HFFc6 (cell line): ENCODE results near the gene LIN9. TPM values are rescaled to one million over a fixed set of nuclear protein-coding genes. Genes with fewer than 3 reads are reported as not detected.

ENCODE experiments used
- DNase-seq: peaks from one replicate; pipeline ENCODE4 v3.0.0-alpha.2; 2018
- H3K27ac Mint-ChIP-seq: 2 replicates; pipeline ENCODE4 v1.8.0; 2020; ENCODE audit warnings: mild to moderate bottlenecking, mixed read lengths
- H3K27me3 Mint-ChIP-seq: 2 replicates; pipeline ENCODE4 v1.8.0; 2021; ENCODE audit warnings: mild to moderate bottlenecking, moderate library complexity, mixed read lengths; ENCODE audit not compliant: insufficient read depth
- H3K36me3 Mint-ChIP-seq: 2 replicates; pipeline ENCODE4 v1.8.0; 2021; ENCODE audit warnings: low read depth, mixed read lengths
- H3K4me1 Mint-ChIP-seq: 2 replicates; pipeline ENCODE4 v1.8.0; 2020; ENCODE audit warnings: low read depth, mixed read lengths
- H3K4me3 Mint-ChIP-seq: 2 replicates; pipeline ENCODE4 v1.8.0; 2020; ENCODE audit warnings: mild to moderate bottlenecking, moderate library complexity, mixed read lengths
- H3K9me3 Mint-ChIP-seq: 2 replicates; pipeline ENCODE4 v1.8.0; 2020; ENCODE audit warnings: mild to moderate bottlenecking, mixed read lengths
- long read RNA-seq: library from polyadenylated mRNA; unstranded; transcript quantifications from one replicate; pipeline ENCODE4 v2.0.0, GENCODE V29; 2019
- total RNA-seq, 6 experiments: library from RNA; stranded (reverse); fragmentation: NEBNext Ultra II Directional; extraction: Animal tissue kit (Norgen Biotek cat#: 25700); gene quantifications; 2 replicates in 1 of 6; 3 replicates in 5 of 6; pipeline ENCODE4 v1.2.3, GENCODE V29; 2021
- TF ChIP-seq, protein P1 (sequence below): fragments of 200-600 bp; sonication (generic); IDR thresholded peaks from 2 replicates; pipeline ENCODE4 v1.5.0; 2021; ENCODE audit warnings: antibody characterized with exemption, mild to moderate bottlenecking

The LIN9 gene, protein sequence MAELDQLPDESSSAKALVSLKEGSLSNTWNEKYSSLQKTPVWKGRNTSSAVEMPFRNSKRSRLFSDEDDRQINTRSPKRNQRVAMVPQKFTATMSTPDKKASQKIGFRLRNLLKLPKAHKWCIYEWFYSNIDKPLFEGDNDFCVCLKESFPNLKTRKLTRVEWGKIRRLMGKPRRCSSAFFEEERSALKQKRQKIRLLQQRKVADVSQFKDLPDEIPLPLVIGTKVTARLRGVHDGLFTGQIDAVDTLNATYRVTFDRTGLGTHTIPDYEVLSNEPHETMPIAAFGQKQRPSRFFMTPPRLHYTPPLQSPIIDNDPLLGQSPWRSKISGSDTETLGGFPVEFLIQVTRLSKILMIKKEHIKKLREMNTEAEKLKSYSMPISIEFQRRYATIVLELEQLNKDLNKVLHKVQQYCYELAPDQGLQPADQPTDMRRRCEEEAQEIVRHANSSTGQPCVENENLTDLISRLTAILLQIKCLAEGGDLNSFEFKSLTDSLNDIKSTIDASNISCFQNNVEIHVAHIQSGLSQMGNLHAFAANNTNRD
- 1 to 10 TPM; 3.6 to 5.2 (median 4.5) TPM for total RNA-seq
- long read RNA-seq, partial matches to known transcripts: 1 of 6 reads
- long read RNA-seq, other reads (novel, unspliced or antisense): 3 of 6 reads

DNA sequence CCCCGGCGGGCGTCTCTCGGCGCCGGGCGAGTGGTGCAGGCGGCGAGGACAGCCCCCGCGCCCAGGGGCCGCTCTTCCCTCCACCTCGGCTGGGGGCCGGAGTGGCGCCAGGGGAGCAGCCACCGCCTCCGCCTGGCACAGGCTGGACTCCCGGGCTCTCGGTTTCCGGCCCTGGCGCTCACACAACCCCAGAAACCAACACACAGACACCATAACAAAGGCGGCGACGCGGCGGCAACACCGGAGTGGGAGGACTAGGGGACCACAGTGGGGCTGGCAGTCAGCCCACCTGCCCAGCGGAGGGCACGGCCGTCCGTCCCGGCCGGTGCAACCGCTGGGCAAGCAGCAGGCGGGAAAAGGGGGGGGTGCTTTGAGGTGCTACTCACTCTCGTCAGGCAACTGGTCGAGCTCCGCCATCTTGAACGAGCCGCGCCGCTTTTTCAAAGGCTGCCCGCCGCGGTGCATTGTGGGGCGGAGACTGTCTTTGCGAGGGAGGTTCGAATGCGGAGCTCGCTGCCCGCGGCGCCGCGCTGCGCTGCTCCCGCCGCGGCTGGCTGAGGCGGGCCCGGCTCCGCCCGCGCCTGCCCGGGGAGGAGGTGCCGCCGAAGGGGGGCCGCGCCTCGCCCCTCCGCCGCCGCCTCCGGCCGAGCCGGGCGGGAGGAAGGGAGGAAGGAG, at the start of gene LIN9:
TSS of gene LIN9 (minus strand) at position 442 of the 675 bp plus-strand sequence. CDS start at position 417, 25 bp downstream.
- Mint-ChIP-seq H3K27me3 (0 out of 2 replicates have a peak, but pooled peaks cover 4% of the 10 kb centered on the region), H3K4me3 (peak within 1 kb of the TSS; percentile 91), H3K27ac (peak within 1 kb of the TSS; percentile 77), H3K9me3 (no peaks in the 10 kb centered on the region), H3K4me1 (peaks cover 26% of the 10 kb centered on the region), H3K36me3 (no peaks in the 10 kb centered on the region)
- peak; percentile 87 for DNase-seq
- TF ChIP-seq, protein P1, sequence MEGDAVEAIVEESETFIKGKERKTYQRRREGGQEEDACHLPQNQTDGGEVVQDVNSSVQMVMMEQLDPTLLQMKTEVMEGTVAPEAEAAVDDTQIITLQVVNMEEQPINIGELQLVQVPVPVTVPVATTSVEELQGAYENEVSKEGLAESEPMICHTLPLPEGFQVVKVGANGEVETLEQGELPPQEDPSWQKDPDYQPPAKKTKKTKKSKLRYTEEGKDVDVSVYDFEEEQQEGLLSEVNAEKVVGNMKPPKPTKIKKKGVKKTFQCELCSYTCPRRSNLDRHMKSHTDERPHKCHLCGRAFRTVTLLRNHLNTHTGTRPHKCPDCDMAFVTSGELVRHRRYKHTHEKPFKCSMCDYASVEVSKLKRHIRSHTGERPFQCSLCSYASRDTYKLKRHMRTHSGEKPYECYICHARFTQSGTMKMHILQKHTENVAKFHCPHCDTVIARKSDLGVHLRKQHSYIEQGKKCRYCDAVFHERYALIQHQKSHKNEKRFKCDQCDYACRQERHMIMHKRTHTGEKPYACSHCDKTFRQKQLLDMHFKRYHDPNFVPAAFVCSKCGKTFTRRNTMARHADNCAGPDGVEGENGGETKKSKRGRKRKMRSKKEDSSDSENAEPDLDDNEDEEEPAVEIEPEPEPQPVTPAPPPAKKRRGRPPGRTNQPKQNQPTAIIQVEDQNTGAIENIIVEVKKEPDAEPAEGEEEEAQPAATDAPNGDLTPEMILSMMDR: peak; percentile 17; the same call in 1 of the 2 replicates

DNA sequence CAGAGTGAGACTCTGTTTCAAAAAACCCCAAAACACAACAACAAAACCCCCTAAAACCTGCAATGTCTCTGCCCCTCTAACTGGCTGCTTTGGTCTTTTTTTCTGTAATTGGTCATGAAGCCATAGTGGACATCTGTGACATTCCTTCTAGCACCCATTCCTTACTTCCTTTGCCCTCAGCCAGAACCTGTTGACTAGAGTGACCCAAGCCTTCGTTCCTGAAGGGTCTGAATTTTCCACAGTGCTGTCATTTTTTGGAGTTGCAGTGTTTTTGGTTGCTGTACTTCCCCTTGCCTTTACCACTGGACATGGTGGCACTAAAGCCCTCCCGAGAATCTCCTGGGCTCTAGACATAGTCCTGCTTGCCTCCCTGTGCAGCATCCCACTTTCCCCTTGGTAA, 48.5 kb upstream of the LIN9 start:
- Mint-ChIP-seq H3K27me3 (peaks cover 5% of the 10 kb centered on the region; the same call in 1 of the 2 replicates), H3K4me3 (no peak overlapping the region), H3K4me1 (no peaks in the 10 kb centered on the region), H3K9me3 (no peaks in the 10 kb centered on the region), H3K36me3 (peaks cover 22% of the 10 kb centered on the region), H3K27ac (no peak overlapping the region)
- no peak for DNase-seq
- TF ChIP-seq, protein P1: no peak

DNA sequence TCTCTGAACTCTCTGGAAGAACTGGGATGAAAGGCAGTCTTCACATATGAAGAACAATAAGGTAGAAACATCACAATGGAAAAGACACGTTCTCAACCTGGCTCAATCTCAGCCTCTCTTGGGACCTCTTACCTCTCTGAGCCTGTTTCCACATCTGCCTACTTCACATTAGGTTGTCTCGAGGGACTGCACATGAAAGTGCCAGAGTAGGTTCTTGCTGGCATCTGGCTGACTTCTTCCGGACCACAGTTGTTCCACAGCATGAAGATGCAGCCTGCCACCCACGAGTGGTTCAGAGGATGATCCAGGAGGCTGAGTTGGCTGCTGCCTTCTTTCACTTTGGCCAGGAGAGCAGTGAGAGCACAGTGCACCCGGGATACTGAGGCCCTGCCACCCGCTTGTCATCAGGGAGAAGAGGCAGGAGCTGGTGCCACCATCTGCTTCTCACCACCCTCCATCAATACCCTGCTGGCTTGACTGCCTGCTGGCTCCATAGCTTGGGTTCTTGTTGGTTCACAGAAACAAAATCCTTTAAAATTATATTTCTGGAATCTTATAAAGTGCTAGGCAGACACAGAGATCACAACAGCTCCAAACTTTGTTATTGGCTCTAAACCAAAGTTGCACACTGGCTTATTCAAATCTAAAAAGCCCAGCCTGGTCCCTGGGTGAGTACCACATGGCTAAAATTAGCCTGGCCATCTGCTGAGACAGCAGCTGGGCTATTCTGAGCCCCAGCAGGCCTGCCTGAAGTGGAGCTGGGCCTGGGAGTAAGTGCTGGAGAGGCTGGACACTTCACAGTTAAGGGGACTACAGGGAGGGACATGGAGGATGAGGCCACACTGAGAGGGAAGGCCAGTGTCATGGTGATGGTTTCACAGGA, 46.9 kb upstream of the LIN9 start:
- TF ChIP-seq, protein P1: no peak
- Mint-ChIP-seq H3K36me3 (peaks cover 17% of the 10 kb centered on the region), H3K27ac (no peak overlapping the region), H3K9me3 (no peaks in the 10 kb centered on the region), H3K27me3 (peaks cover 5% of the 10 kb centered on the region), H3K4me3 (no peak overlapping the region), H3K4me1 (no peaks in the 10 kb centered on the region)
- no peak for DNase-seq

DNA sequence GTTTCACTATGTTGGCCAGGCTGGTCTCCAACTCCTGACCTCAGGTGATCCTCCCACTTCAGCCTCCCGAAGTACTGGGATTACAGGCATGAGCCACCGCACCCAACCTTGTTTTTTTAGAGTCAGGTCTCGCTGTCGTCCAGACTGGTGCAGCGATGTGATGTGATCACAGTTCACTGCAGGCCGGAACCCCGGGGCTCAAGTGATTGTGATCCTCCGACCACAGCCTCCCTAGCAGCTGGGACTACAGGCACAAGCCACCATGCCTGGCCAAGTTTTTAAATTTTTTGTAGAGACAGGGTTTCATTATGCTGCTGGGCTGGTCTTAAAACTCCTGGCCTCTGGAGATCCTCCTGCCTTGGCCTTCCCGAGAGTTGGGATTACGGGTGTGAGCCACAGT, 46.1 kb upstream of the LIN9 start:
- H3K27me3 Mint-ChIP-seq: peaks cover 8% of the 10 kb centered on the region
- H3K9me3 Mint-ChIP-seq: no peaks in the 10 kb centered on the region
- H3K4me3 Mint-ChIP-seq: no peak overlapping the region
- peaks cover 8% of the 10 kb centered on the region; the same call in 1 of the 2 replicates for H3K36me3 Mint-ChIP-seq
- no peaks in the 10 kb centered on the region for H3K4me1 Mint-ChIP-seq
- H3K27ac Mint-ChIP-seq: no peak overlapping the region
- TF ChIP-seq, protein P1: no peak
- DNase-seq: no peak
